Measurements from ENCODE around the gene NR1D1.
A peak's percentile ranks its signal among the peaks of the same experiment; 100 is the strongest.

Gene NR1D1

DNA sequence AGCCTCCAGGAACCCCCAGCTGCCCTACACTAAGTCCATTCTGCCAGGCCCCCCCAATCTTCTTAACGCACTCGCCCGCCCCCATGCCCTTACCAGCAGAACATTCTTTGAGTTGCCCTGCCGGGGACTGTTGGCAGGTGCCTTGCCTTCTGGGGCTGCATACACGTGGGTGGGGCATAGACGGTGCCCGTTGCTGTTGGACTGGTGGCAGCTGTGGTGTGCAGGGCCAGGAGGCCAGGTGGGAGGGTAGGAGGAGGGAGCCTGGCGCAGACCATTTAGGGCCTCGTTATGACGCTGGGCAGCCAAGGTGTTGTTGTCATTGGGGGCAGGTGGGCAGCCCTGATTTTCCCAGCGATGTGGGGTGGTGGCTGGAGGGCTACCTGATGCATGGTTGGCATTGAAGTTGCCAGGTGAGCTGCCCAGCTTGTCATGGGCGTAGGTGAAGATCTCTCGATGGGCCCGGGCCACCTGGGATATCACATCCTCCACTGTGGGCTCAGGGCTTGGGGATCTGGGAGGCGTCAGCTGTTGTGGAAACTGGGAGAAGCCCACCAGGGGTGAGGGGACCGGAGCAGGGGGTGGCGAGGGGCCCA, 4.9 kb downstream of the NR1D1 start:
- H3K27ac Mint-ChIP-seq, result peak overlapping the region; percentile 95
- H3K4me1 Mint-ChIP-seq (ENCODE audit: low read depth), result peaks cover 60% of the 10 kb centered on the region
- no peaks in the 10 kb centered on the region for H3K9me3 Mint-ChIP-seq (ENCODE audit: low read depth)
- H3K36me3 Mint-ChIP-seq, result peaks cover 11% of the 10 kb centered on the region
- H3K4me3 Mint-ChIP-seq, result peak overlapping the region; percentile 95
- H3K27me3 Mint-ChIP-seq, result no peaks in the 10 kb centered on the region

DNA sequence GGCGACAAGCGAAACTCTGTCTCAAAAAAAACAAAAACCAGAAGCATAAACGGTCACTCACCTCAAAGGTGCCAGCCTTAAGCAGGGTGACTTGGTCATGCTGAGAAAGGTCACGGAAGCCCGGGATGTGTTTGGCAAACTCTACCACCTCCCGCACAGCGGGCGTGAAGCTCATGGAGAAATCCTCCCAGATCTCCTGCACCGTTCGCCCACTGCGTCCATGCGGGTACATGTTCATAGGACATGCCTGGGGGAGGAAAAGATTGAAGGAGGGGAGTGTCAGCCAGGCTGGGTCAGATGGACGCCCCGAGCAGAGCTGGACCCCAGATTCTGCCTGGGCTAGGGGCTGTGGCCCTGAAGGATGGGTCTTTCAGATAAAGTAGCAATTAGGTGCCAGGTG, 5.5 kb downstream of the NR1D1 start:
- Mint-ChIP-seq H3K9me3 (ENCODE audit: low read depth) (no peaks in the 10 kb centered on the region), H3K36me3 (peaks cover 11% of the 10 kb centered on the region), H3K27ac (peak overlapping the region; percentile 34), H3K27me3 (no peaks in the 10 kb centered on the region), H3K4me1 (ENCODE audit: low read depth) (peaks cover 55% of the 10 kb centered on the region), H3K4me3 (peak overlapping the region; percentile 7)

DNA sequence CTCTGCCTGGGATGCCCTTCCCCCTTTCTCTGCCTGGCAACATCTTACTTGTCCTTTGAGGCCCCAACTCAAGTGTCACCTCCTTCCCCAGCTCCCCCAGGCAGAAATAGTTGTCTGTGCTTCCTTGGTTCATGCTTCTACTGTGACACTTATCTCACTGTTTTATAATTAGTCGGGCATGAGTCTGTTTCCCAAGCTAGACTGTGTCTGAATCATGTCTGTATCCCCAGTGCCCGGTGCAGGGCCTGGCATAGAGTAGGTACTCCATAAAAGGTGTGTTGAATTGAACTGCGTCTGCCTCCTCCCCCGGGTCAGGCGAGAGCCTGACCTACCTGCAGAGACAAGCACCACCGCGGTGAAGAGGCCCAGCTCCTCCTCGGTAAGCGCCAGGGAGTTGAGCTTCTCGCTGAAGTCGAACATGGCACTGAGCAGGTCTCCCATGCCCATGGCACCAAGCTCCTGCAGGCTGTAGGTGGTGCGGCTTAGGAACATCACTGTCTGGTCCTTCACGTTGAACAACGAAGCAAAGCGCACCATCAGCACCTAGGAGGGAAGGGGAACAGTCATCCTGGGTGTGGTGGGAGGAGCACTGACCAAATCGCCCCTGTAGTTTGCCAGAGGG, 6.7 kb downstream of the NR1D1 start:
- peaks cover 50% of the 10 kb centered on the region for H3K4me1 Mint-ChIP-seq (ENCODE audit: low read depth)
- no peaks in the 10 kb centered on the region for H3K27me3 Mint-ChIP-seq
- H3K4me3 Mint-ChIP-seq, result no peak overlapping the region
- H3K27ac Mint-ChIP-seq, result peak overlapping the region; percentile 5
- peaks cover 11% of the 10 kb centered on the region for H3K36me3 Mint-ChIP-seq
- H3K9me3 Mint-ChIP-seq (ENCODE audit: low read depth), result no peaks in the 10 kb centered on the region

DNA sequence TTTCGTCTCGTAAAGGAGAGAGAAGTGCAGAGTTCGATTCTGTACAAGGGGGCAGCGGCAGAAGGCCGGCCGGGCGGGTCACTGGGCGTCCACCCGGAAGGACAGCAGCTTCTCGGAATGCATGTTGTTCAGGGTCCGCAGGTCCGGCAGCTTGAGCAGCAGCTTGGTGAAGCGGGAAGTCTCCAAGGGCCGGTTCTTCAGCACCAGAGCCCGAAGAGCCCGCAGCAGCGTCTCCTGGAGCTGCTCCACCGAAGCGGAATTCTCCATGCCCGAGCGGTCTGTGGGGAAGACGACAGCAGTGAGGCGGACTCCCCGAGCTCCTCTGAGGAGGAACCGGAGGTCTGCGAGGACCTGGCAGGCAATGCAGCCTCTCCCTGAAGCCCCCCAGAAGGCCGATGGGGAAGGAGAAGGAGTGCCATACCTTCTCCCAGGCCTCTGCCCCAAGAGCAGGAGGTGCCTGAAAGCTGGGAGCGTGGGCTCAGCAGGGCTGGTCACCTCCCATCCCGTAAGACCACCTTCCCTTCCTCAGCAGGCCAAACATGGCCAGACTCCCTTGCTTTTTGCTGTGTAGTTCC, 7.3 kb downstream of the NR1D1 start:
- H3K4me1 Mint-ChIP-seq (ENCODE audit: low read depth), result peaks cover 44% of the 10 kb centered on the region
- no peaks in the 10 kb centered on the region for H3K27me3 Mint-ChIP-seq
- peaks cover 8% of the 10 kb centered on the region for H3K36me3 Mint-ChIP-seq
- no peak overlapping the region for H3K4me3 Mint-ChIP-seq
- H3K9me3 Mint-ChIP-seq (ENCODE audit: low read depth), result no peaks in the 10 kb centered on the region
- no peak overlapping the region for H3K27ac Mint-ChIP-seq

DNA sequence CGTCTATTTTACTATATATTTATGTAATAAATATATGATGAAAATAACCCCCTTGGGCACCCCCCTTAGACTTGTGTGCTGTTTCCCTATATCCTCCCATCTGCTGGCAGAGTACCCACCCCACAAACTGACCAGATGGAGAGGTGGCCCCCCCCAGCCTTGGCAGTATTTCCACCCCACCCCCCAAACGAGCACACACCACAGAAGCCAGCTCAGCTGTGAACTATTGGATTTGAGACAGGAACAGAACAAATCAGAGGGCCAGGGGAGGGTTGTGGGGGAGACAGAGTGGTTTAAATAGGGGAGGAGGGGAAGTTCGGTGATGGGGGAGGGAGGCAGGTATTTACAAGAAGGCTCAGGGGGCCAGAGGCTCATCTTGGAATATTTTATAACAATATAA, 7.8 kb downstream of the NR1D1 start:
- Mint-ChIP-seq H3K9me3 (ENCODE audit: low read depth) (no peaks in the 10 kb centered on the region), H3K4me1 (ENCODE audit: low read depth) (peaks cover 39% of the 10 kb centered on the region), H3K4me3 (no peak overlapping the region), H3K36me3 (peaks cover 7% of the 10 kb centered on the region), H3K27me3 (no peaks in the 10 kb centered on the region), H3K27ac (no peak overlapping the region)

DNA sequence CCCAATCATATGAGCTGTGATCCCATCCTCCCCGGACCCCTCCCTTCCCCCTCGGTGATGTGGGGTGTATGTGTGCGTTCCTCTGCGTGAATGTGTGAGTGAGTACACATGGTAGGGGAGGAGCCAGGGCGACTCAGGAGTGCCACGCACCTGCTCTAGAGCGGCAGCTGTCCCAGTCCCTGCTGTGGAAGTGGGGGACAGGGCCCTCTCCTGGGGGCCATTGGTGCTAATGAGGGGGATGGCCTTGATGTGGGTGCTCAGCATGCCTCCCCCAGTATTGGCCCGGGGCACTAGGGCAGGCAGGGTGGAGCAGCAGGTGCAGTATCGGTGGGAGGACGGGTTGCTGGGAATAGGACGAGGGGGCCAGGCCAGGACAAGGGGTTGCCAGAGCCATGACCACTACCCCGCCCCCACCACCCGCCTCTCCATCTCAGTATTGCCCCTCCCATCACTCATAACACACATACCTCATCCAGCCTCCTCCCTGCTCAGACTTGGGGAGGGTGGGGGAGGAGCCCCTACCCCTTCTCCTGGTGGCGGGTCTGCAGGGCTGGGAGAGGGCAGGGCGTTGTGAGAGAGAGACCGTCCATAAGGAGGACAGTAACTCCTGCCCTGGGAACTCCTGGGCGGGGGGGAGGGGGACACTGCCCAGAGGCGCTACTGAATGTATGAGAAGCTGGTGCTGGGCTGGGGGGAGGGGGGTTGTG, 8.5 kb downstream of the NR1D1 start:
- H3K27ac Mint-ChIP-seq, result no peak overlapping the region
- peaks cover 32% of the 10 kb centered on the region for H3K4me1 Mint-ChIP-seq (ENCODE audit: low read depth)
- H3K4me3 Mint-ChIP-seq, result no peak overlapping the region
- peaks cover 11% of the 10 kb centered on the region for H3K36me3 Mint-ChIP-seq
- H3K9me3 Mint-ChIP-seq (ENCODE audit: low read depth), result no peaks in the 10 kb centered on the region
- H3K27me3 Mint-ChIP-seq, result no peaks in the 10 kb centered on the region

DNA sequence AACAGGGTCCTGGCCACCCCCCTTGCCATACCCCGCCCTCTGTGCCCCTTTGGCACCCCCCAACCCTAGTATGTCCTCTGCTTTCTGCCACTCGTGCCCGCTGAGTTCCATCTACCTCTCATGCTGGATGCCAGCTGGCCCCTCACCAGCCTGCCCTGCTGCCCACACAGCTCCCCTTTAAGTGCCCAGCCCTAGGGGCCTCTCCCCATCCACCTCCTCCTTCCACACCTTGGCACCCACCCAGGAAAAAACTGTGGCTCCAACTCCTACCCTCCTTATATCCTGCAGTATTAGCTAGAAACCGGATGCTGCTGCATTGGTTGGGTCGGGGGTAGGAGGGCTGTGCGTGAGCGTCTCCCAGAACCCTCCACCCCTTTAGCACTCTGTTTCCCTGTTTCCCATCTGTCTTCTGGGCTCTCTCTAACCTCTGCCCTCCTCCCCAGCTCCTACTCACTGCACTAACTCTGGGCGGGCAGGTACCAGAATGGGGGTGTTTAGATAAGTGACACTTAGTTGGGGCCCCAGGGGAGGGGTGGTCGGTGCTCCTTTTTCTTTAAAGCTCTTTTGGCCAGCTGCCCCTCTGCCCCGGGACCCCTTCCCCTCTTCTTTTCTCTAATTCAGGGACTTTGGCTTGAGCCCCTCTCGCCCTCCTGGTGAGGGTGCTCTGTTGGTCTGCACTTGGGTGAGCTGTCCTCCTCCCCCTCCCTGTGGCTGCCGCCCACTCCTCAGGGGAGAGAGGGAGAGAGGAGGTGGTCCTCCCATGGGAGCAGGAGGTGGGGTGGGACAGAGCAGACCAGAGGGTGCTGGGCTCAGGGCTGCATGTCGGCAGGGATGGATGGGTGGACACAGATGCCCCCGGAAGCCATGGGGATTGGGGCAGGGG, 9.9 kb downstream of the NR1D1 start:
- H3K4me3 Mint-ChIP-seq, result no peak overlapping the region
- H3K27me3 Mint-ChIP-seq, result no peaks in the 10 kb centered on the region
- no peak overlapping the region for H3K27ac Mint-ChIP-seq
- peaks cover 21% of the 10 kb centered on the region for H3K4me1 Mint-ChIP-seq (ENCODE audit: low read depth)
- peaks cover 8% of the 10 kb centered on the region for H3K36me3 Mint-ChIP-seq
- H3K9me3 Mint-ChIP-seq (ENCODE audit: low read depth), result no peaks in the 10 kb centered on the region

DNA sequence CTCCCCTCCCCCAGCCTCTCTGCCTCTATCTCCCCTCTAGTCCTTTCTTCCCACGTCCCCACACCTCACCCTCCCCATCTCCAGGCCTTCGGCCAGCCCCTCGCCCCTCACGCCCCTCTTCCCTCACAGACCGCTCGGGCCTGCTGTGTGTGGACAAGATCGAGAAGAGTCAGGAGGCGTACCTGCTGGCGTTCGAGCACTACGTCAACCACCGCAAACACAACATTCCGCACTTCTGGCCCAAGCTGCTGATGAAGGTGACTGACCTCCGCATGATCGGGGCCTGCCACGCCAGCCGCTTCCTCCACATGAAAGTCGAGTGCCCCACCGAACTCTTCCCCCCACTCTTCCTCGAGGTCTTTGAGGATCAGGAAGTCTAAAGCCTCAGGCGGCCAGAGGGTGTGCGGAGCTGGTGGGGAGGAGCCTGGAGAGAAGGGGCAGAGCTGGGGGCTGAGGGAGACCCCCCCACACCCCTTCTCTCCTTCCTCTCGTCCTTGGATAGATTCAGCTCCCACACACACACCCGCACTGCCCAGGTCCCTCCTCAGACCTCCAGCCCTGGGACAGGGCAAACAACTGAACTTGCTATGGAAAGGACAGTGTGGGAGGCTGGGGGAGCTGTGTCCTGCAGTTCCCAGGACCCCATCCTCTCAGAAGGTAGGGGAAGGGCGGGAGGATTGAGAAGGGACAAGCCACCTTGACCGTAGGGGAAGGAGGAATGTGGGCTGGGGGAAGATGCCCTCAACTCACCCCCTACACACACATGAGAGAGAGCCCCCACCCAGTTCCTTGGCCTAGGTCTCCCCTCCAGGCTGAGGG, 11.1 kb downstream of the NR1D1 start:
- Mint-ChIP-seq H3K9me3 (ENCODE audit: low read depth) (no peaks in the 10 kb centered on the region), H3K4me3 (no peak overlapping the region), H3K4me1 (ENCODE audit: low read depth) (peaks cover 13% of the 10 kb centered on the region), H3K36me3 (peaks cover 8% of the 10 kb centered on the region), H3K27me3 (no peaks in the 10 kb centered on the region), H3K27ac (no peak overlapping the region)

DNA sequence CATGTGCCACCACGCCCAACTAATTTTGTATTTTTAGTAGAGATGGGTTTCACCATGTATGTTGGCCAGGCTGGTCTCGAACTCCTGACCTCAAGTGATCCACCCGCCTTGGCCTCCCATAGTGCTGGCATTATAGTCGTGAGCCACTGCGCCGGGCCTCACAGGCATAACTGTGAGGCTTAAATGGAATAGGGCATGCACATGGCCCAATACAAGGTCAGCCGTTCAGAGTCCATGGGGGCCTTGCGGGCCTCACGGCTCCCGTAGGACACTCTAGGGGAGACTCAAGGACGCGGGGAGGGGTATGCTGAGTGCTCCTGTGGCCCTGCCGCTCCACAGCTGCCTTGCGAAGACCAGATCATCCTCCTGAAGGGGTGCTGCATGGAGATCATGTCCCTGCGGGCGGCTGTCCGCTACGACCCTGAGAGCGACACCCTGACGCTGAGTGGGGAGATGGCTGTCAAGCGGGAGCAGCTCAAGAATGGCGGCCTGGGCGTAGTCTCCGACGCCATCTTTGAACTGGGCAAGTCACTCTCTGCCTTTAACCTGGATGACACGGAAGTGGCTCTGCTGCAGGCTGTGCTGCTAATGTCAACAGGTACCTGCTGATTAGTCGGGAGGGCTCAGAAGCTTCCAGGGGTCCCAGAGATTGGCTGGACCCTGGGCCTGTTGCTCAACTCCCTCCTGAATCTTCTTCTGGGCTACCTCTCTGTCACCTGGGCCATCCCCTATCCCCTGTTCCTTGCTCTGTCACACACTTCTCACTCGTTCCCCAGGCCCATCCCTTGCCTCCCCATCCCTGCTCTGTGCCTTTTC, 12.3 kb downstream of the NR1D1 start:
- H3K4me1 Mint-ChIP-seq (ENCODE audit: low read depth), result peaks cover 3% of the 10 kb centered on the region
- peaks cover 5% of the 10 kb centered on the region for H3K36me3 Mint-ChIP-seq
- H3K27ac Mint-ChIP-seq, result no peak overlapping the region
- no peak overlapping the region for H3K4me3 Mint-ChIP-seq
- no peaks in the 10 kb centered on the region for H3K9me3 Mint-ChIP-seq (ENCODE audit: low read depth)
- no peaks in the 10 kb centered on the region for H3K27me3 Mint-ChIP-seq

DNA sequence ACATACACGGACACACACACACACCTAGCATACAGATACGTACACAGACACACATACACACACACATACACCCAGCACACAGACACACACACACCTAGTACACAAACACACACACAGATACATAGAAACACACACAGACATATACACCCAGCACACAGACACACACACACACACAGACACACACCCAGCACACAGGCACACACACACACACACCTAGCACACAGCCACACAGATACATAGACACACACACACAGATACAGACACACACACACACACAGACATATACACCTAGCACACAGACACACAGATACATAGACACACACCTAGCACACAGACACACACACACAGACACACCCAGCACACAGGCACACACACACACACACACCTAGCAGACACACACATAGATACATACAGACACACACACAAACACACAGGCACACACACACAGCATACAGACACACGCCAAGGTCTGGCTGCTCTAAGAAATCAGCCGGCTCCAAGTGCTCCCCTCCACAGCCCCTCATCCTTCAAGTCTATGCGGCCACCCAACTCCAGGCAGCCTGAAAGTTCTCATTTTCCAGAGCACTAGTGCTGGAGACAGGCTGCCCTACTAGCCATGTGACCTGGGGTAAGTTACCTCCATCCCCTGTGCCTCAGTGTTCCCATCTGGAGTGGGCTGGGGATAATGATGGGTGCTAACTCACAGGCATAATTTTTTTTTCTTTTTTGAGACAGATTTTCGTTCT, 13.2 kb downstream of the NR1D1 start:
- Mint-ChIP-seq H3K27ac (no peak overlapping the region), H3K4me3 (no peak overlapping the region), H3K4me1 (ENCODE audit: low read depth) (peaks cover 3% of the 10 kb centered on the region), H3K9me3 (ENCODE audit: low read depth) (no peaks in the 10 kb centered on the region), H3K27me3 (no peaks in the 10 kb centered on the region), H3K36me3 (peaks cover 5% of the 10 kb centered on the region)

DNA sequence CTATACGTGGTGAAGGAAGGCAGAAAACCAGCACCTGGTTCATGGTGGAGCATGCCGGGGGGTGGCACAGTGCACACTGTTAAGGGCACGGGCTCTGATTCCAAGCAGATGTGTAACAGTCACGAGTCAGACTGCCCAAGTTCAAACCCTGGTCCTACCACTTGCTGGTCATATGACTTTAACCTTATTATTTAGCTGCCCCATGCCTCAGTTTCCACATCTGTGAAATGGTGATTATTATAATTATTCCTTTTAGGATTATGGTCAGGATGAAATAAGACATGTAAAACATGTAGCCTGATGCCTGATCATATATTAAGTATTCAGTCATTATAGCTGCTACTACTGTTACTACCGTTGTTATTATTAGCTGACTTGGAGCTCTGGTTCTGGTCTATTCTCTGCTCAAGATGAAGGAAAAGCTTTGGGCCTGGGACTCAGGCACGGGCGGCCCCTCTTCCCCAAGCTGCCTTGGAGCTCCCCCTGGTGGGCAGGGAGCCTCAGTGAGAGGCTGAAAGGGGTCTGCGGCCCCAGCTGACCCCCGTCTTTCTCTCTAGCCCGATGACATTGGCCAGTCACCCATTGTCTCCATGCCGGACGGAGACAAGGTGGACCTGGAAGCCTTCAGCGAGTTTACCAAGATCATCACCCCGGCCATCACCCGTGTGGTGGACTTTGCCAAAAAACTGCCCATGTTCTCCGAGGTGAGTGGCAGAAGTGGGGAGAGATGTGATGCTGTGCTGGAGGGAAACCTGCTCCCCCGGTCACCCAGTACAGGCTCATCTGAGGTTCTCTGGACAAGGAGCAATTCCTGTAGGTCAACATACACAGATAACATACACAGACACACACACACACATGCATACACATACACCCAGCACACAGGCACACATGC, 14.0 kb downstream of the NR1D1 start:
- H3K4me3 Mint-ChIP-seq, result no peak overlapping the region
- H3K9me3 Mint-ChIP-seq (ENCODE audit: low read depth), result no peaks in the 10 kb centered on the region
- H3K4me1 Mint-ChIP-seq (ENCODE audit: low read depth), result peaks cover 3% of the 10 kb centered on the region
- H3K27ac Mint-ChIP-seq, result no peak overlapping the region
- H3K36me3 Mint-ChIP-seq, result peaks cover 5% of the 10 kb centered on the region
- no peaks in the 10 kb centered on the region for H3K27me3 Mint-ChIP-seq

DNA sequence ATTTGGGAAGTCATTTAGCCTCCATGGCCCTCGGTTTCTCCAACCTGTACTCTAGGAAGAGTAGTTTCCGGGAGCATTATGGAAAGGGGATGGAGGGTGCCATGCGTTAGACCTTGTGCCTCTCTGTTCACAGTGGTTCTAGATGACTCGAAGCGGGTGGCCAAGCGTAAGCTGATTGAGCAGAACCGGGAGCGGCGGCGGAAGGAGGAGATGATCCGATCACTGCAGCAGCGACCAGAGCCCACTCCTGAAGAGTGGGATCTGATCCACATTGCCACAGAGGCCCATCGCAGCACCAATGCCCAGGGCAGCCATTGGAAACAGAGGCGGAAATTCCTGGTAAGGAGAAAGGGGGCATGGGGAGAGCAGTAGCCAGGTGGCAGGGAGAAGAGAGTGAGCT, 15.9 kb downstream of the NR1D1 start:
- Mint-ChIP-seq H3K27ac (no peak overlapping the region), H3K36me3 (peaks cover 5% of the 10 kb centered on the region)

More for the DNA sequence above, 15.9 kb downstream of the NR1D1 start:
- Mint-ChIP-seq H3K27me3 (no peaks in the 10 kb centered on the region), H3K4me3 (no peak overlapping the region), H3K9me3 (ENCODE audit: low read depth) (no peaks in the 10 kb centered on the region), H3K4me1 (ENCODE audit: low read depth) (peaks cover 3% of the 10 kb centered on the region)

Data from activated naive CD8-positive, alpha-beta T cell (primary cell).